Measurements from ENCODE around the gene GPR84. TPM values are rescaled to one million over a fixed set of nuclear protein-coding genes. Genes with fewer than 3 reads are reported as not detected.

The GPR84 gene
- total RNA-seq, 1 donor from 2014 or later, result not detected

DNA sequence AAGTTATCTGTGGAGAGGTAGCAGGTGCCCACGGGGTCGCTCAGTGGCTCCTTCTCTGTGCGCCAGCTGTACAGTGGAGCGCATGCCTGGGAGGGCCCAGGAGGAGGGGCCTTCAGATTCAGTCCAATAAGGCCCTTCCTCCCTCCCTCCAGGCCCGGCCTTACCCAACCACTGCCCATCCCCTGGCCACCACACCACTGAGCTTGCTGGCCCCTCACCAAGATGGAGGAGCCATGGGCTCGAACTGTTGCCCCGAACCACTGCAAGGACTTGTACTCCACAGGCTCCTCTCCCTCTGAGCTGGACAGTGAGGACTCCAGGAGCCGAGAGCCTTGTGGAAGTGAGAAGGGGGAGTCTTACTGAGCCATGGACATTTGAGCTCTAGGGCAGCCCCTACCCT, 45.0 kb upstream of the GPR84 start:
- Mint-ChIP-seq H3K27ac (no peak overlapping the region), H3K4me3 (no peak overlapping the region), H3K4me1 (ENCODE audit: unreplicated experiment) (peaks cover 5% of the 10 kb centered on the region), H3K27me3 (peaks cover 10% of the 10 kb centered on the region), H3K36me3 (peaks cover 5% of the 10 kb centered on the region), H3K9me3 (no peaks in the 10 kb centered on the region)
- TF ChIP-seq, protein P1, sequence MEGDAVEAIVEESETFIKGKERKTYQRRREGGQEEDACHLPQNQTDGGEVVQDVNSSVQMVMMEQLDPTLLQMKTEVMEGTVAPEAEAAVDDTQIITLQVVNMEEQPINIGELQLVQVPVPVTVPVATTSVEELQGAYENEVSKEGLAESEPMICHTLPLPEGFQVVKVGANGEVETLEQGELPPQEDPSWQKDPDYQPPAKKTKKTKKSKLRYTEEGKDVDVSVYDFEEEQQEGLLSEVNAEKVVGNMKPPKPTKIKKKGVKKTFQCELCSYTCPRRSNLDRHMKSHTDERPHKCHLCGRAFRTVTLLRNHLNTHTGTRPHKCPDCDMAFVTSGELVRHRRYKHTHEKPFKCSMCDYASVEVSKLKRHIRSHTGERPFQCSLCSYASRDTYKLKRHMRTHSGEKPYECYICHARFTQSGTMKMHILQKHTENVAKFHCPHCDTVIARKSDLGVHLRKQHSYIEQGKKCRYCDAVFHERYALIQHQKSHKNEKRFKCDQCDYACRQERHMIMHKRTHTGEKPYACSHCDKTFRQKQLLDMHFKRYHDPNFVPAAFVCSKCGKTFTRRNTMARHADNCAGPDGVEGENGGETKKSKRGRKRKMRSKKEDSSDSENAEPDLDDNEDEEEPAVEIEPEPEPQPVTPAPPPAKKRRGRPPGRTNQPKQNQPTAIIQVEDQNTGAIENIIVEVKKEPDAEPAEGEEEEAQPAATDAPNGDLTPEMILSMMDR (conservative IDR thresholded peaks at IDR 0.05), result no peak
- no peak for DNase-seq (ENCODE audit: extremely low spot score, unreplicated experiment)

DNA sequence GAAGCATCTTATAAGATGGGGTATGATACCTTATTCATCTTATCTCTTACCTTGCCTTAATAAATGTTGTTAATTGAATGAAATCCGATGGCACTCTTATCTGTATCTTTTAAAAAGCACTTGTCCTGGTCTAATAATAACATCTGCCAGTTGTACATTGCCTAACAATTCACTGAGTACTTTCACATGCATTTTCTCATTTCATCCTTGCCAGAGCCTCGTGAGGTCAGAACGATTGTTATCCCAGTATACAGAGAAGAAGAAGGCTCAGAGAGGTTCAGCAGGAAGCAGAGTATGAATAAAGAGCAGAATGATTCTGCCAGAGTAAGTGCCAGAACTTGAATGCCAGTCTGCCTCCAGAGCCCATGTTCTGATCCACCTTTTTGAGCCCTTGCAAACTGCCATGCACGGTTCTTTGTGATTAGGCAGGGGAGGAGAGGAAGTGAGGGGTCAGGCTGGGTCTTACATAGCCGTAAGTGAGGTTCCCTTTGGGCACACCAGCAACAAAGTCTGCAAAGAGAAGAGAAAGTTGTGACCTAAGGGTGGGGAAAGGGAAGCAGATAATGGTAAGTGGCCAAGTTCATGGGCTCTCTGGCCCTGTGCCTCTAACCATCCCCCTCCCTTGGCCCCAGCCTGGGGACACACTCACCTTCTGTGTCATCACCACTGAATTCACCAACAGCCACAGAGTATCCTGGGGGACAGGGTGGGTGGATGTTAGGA, 43.1 kb upstream of the GPR84 start:
- Mint-ChIP-seq H3K27ac (no peak overlapping the region), H3K9me3 (no peaks in the 10 kb centered on the region), H3K4me3 (no peak overlapping the region), H3K36me3 (peaks cover 5% of the 10 kb centered on the region), H3K4me1 (ENCODE audit: unreplicated experiment) (no peaks in the 10 kb centered on the region), H3K27me3 (peaks cover 7% of the 10 kb centered on the region)
- no peak for DNase-seq (ENCODE audit: extremely low spot score, unreplicated experiment)
- TF ChIP-seq, protein P1 (conservative IDR thresholded peaks at IDR 0.05), result no peak

DNA sequence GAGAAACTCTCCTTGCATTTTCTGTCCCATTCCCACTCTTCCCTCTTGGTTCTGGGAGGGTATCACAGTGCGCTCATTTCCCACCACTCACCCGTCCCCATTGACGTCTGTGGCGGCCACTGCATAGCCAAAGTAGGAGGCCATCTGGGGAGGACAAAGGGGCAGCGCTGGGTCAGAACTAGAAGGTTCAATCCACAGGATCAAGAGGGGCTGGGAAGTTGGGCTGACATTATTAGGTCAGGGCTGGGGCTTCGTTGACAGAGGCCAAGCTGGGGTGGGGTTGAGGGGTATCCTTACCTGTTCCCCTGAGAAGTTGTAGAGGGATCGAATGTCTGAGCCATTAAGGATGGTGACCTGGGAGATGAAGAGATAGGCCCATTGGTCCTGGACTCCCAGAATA, 41.3 kb upstream of the GPR84 start:
- TF ChIP-seq, protein P1 (conservative IDR thresholded peaks at IDR 0.05), result no peak
- H3K9me3 Mint-ChIP-seq, result no peaks in the 10 kb centered on the region
- H3K4me1 Mint-ChIP-seq (ENCODE audit: unreplicated experiment), result no peaks in the 10 kb centered on the region
- no peak for DNase-seq (ENCODE audit: extremely low spot score, unreplicated experiment)
- H3K27me3 Mint-ChIP-seq, result peaks cover 7% of the 10 kb centered on the region
- H3K36me3 Mint-ChIP-seq, result peaks cover 5% of the 10 kb centered on the region
- H3K4me3 Mint-ChIP-seq, result no peak overlapping the region
- no peak overlapping the region for H3K27ac Mint-ChIP-seq

DNA sequence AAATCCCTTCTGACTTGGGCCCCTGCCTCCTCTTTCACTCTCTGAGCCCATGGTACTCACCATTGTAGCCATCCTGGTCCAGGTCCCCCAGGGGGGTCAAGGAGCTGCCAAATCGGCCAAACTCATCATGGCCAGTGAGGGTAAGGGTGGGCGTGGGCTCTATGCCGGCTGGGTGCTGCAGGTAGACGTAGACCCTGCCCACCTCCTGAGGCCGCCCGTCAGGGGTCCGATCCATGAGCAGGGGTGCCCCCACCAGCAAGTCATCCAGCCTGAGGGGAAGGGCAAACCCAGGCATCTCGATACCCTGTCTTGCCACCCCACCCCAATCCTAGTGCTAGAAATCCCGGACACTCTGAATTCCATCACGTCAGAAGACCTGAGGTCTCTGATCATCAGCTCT, 40.8 kb upstream of the GPR84 start:
- no peaks in the 10 kb centered on the region for H3K9me3 Mint-ChIP-seq
- H3K36me3 Mint-ChIP-seq, result peaks cover 5% of the 10 kb centered on the region
- H3K4me3 Mint-ChIP-seq, result no peak overlapping the region
- H3K27ac Mint-ChIP-seq, result no peak overlapping the region
- TF ChIP-seq, protein P1 (conservative IDR thresholded peaks at IDR 0.05), result no peak
- H3K27me3 Mint-ChIP-seq, result peaks cover 7% of the 10 kb centered on the region
- H3K4me1 Mint-ChIP-seq (ENCODE audit: unreplicated experiment), result no peaks in the 10 kb centered on the region
- no peak for DNase-seq (ENCODE audit: extremely low spot score, unreplicated experiment)

DNA sequence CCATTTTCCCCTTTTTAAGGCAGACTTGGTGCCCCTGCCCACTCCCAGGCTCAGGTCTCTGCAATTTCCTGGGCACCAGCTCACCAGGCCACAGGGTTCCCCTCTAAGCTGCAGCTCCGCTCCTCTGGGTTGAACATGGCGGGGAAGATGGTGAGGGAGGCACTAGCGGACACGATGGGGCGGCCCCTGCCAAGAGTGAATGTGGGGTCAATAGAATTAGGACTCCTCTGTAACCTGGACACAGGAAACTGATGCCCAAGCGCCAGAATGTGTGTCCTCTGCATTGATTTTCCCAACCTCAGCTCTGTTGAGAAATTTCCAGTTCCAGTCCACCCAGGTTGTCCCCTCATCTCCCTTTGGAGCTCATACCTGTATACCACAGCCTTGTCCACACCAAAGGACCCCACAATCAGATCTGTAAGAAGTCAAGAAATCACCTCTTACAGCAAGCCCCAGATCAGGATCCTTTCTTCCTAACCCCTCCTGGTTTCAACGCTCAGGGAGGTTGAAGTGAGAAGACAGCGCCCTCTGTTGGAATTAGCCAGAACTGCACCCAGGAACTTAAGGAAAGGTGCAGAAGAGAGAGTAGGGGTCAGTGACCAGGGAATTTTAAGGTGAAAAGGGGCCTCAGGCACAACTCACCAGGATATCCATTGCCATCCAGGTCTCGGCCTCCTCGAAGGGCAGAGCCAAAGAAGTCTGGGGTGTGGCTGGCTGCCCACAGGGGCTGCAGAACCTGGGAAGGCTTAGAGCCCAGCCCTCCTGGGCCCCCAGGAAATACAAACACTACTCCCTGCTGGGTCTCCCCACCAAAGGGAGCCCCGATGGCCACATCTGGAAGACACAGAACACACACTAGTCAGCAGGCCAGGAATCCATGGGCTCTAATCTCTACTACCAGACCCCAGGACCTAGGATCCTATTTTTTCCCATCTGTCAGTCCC, 40.0 kb upstream of the GPR84 start:
- no peak for DNase-seq (ENCODE audit: extremely low spot score, unreplicated experiment)
- Mint-ChIP-seq H3K27ac (no peak overlapping the region), H3K36me3 (peaks cover 6% of the 10 kb centered on the region), H3K4me1 (ENCODE audit: unreplicated experiment) (no peaks in the 10 kb centered on the region), H3K27me3 (peaks cover 7% of the 10 kb centered on the region), H3K9me3 (no peaks in the 10 kb centered on the region), H3K4me3 (no peak overlapping the region)
- TF ChIP-seq, protein P1 (conservative IDR thresholded peaks at IDR 0.05), result peak; percentile 93
